Activated B cell treated with CpG ODN at 0.5 μM for 24 hours (primary cell): ENCODE measurements around the gene LPP. TPM values are rescaled to one million over a fixed set of nuclear protein-coding genes. Genes with fewer than 3 reads are reported as not detected.

Source experiments
- ATAC-seq: fragments of 200-7000 bp; cut with Tn5 transposase; one replicate; pipeline ENCODE4 v1.10.0; 2021; ENCODE audit warnings: low read depth, mild to moderate bottlenecking, moderate library complexity
- CTCF ChIA-PET: fragments of 350-600 bp; sonication (Branson Sonifier 250); formaldehyde crosslinking; loops from one replicate; lab custom pipeline; 2021; ENCODE audit warnings: antibody characterized with exemption; lab: Charles Lee
- POLR2A ChIA-PET: fragments of 350-600 bp; sonication (Branson Sonifier 250); formaldehyde crosslinking; loops from one replicate; lab custom pipeline; 2021; ENCODE audit warnings: antibody characterized with exemption; lab: Charles Lee
- DNase-seq: peaks from one replicate; pipeline ENCODE4 v3.0.0; 2022
- H3K27ac Mint-ChIP-seq: one replicate; pipeline ENCODE4 v1.8.0; 2020; ENCODE audit warnings: mixed read lengths
- H3K27me3 Mint-ChIP-seq: one replicate; pipeline ENCODE4 v1.8.0; 2021; ENCODE audit warnings: mixed read lengths
- H3K36me3 Mint-ChIP-seq: one replicate; pipeline ENCODE4 v1.8.0; 2021; ENCODE audit warnings: low read depth, mixed read lengths
- H3K4me1 Mint-ChIP-seq: one replicate; pipeline ENCODE4 v1.8.0; 2021; ENCODE audit warnings: mixed read lengths
- H3K4me3 Mint-ChIP-seq: one replicate; pipeline ENCODE4 v1.8.0; 2020; ENCODE audit warnings: mild to moderate bottlenecking, mixed read lengths
- H3K9me3 Mint-ChIP-seq: one replicate; pipeline ENCODE4 v1.8.0; 2020; ENCODE audit warnings: mixed read lengths
- CTCF ChIP-seq: fragments of 200-600 bp; IDR thresholded peaks from one replicate; pipeline ENCODE4 v1.8.0; 2022; ENCODE audit warnings: antibody characterized with exemption, mild to moderate bottlenecking
- intact Hi-C: fragments of 100-400 bp; cut with micrococcal nuclease; formaldehyde crosslinking; loops from one replicate; pipeline ENCODE4 v1.15.1; 2024
- total RNA-seq: library from RNA; stranded (reverse); gene quantifications from 2 replicates; pipeline ENCODE4 v1.2.3, GENCODE V29; 2022

Gene LPP
- total RNA-seq, 1 donor from 2014 or later: 60.1 TPM

GRCh38 chr3:188756241-188756640, 602.3 kb downstream of the LPP start:
- no peak for DNase-seq
- TF ChIP-seq CTCF: no peak
- no peak overlapping the region for H3K4me3 Mint-ChIP-seq

GRCh38 chr3:188759336-188760005, 605.5 kb downstream of the LPP start:
- TF ChIP-seq CTCF: no peak
- no peaks in the 10 kb centered on the region for H3K27me3 Mint-ChIP-seq
- CTCF ChIA-PET: no interaction called here
- POLR2A ChIA-PET: no interaction called here
- H3K9me3 Mint-ChIP-seq: no peaks in the 10 kb centered on the region
- H3K36me3 Mint-ChIP-seq: peaks cover 22% of the 10 kb centered on the region
- peaks cover 28% of the 10 kb centered on the region for H3K4me1 Mint-ChIP-seq
- intact Hi-C loops: loop anchor here (5.0 kb wide), 1 partner anchor 33 kb away; no protein-coding TSS in a partner anchor
- ATAC-seq (no peak), DNase-seq (no peak)
- no peak overlapping the region for H3K4me3 Mint-ChIP-seq
- no peak overlapping the region for H3K27ac Mint-ChIP-seq

More at GRCh38 chr3:188756241-188756640, 602.3 kb downstream of the LPP start:
- Mint-ChIP-seq H3K4me1 (peaks cover 60% of the 10 kb centered on the region), H3K9me3 (no peaks in the 10 kb centered on the region), H3K27me3 (no peaks in the 10 kb centered on the region), H3K27ac (peak overlapping the region; percentile 74), H3K36me3 (peaks cover 15% of the 10 kb centered on the region)
- POLR2A ChIA-PET: interaction anchor here (0.5 to 6.4 kb wide), 8 partner anchors 13 to 1010 kb away, joined by 3 to 94 read pairs (median 4); partner anchors contain the start of gene BCL6
- intact Hi-C loops: loop anchor here (5.0 kb wide), 1 partner anchor 36 kb away; no protein-coding TSS in a partner anchor
- CTCF ChIA-PET: interaction anchor here (1.1 to 7.3 kb wide), 2 partner anchors 1010 to 1017 kb away, joined by 3 to 45 read pairs; no protein-coding TSS in a partner anchor
- ATAC-seq: peak; percentile 20

DNA sequence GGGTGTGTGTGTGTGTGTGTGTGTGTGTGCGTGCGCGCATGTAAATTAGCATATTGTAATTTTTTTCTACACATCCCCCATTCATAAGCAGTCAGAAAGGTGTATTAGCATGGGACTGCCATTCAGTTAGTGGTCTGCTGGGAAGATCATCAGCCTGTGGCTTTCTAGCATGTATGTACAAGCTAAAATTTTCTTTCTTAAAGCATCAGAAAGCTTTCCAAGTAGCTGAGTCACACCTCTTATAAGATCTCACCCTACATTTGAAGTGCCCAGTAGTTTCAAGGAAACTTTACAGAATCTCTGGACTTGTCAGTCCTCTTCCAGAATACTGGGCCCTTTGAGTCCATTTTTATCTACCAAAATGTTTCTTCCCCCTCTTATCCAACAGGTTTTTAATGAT, 606.5 kb downstream of the LPP start:
- POLR2A ChIA-PET: no interaction called here
- ATAC-seq (no peak), DNase-seq (no peak)
- no peaks in the 10 kb centered on the region for H3K27me3 Mint-ChIP-seq
- H3K27ac Mint-ChIP-seq: no peak overlapping the region
- H3K4me1 Mint-ChIP-seq: peaks cover 19% of the 10 kb centered on the region
- intact Hi-C loops: no loop called here
- peaks cover 22% of the 10 kb centered on the region for H3K36me3 Mint-ChIP-seq
- no peak overlapping the region for H3K4me3 Mint-ChIP-seq
- no peaks in the 10 kb centered on the region for H3K9me3 Mint-ChIP-seq
- CTCF ChIA-PET: no interaction called here
- TF ChIP-seq CTCF: no peak

DNA sequence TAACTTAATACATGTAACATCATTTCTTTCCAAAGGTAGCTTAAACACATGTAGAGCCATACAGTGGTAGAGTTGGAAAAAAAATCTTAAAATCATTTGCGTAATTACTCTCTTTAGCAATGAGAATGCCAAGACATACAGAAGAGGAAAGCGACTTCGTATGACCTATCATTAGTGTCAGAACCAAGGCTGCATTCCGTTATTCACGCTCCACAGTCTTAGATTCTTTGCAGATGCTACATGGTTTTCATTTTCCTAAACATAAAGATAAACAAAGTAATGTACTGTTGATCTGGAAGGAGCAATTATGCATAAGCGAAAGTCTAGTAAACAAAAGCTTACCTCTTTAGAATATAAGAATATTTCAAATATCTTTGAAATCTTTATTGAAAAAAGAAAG, 607.5 kb downstream of the LPP start:
- POLR2A ChIA-PET: no interaction called here
- intact Hi-C loops: no loop called here

More for the DNA sequence above, 607.5 kb downstream of the LPP start:
- Mint-ChIP-seq H3K4me3 (no peak overlapping the region), H3K27me3 (no peaks in the 10 kb centered on the region), H3K9me3 (no peaks in the 10 kb centered on the region), H3K36me3 (peaks cover 22% of the 10 kb centered on the region), H3K27ac (no peak overlapping the region), H3K4me1 (peaks cover 8% of the 10 kb centered on the region)
- TF ChIP-seq CTCF: no peak
- CTCF ChIA-PET: no interaction called here
- ATAC-seq (no peak), DNase-seq (no peak)
